Smooth muscle cell of the brain vasculature (primary cell): ENCODE data around the gene WDR5B.
"Not testable (repeated sequence)": the region's sequence is repeated elsewhere in the genome, so short reads cannot be mapped to it uniquely, and the experiment has no call there.

Experiments used
- DNase-seq: peaks from one replicate; pipeline ENCODE4 v3.0.0-alpha.2; 2012; ENCODE audit warnings: low read depth, low spot score

WDR5B gene

DNA sequence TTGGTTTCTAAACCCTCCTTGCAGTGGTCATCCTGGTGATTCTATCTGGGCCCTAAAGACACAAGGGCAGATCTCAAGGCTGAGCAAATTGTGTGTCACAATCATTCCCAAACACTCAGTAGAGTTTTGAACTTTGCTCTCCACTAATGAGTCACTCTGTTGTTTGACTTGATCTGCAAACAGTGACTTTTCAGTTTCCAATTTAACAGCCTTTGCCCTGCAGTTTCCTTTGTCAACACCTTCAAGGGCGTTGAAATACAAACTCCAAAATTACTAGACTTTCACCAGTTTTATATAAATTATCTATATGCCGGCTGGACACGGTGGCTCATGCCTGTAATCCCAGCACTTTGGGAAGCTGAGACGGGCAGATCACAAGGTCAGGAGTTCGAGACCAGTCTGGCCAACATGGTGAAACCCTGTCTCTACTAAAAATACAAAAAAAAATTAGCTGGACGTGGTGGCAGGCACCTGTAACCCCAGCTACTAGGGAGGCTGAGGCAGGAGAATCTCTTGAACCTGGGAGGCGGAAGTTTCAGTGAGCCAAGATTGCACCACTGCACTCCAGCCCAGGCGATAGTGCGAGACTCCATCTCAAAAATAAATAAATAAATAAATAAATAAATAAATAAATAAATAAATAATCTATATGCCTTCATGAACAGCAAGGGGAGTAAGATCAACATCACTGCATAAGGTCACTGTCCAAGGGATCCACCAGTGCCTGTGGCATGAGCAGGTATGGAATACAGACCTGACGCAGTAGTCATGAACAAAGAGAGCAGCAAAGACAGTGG lies 50.1 kb downstream of the WDR5B start:
- DNase-seq = not testable (repeated sequence)

DNA sequence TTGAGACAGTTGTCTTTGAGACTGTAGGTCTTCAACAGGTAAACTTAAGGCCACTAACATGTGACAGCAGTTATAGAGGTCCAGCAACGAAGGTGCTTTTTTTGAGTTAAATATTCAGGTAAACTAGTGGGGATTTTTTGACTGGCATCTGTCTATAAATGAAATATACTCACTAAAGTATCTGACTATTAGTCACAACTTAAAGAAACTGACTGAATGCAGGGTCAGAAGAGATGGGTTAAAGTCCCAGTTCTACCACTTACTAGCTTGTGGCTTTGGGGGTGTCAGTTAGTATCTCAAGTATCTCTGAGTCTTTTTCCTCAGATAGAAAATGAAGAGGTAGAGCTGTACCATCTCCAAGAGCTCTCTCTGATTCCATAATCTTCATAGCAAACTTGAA lies 50.8 kb downstream of the WDR5B start:
- no peak for DNase-seq

DNA sequence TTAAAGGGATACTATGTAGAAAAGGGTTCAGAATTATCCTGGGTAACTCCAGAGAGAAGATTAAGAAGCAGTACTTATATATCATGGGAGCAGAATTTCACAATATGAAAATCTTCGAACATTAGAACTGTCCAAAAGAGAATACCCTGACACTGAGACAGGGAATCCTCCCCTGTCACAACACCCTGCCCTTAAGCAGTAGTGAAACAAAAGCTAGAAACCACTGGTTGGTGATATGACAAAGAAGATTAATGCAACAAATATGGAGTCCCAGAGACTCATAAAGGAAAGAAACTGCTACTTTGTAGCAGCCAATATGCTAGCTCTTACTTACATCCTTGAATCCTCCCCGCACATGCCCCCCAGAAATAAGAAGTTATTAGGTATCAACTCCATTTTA lies 51.4 kb downstream of the WDR5B start:
- no peak for DNase-seq
